Endodermal cell (in vitro differentiated cells): ENCODE data around the gene IQCE. TPM values are rescaled to one million over a fixed set of nuclear protein-coding genes. Genes with fewer than 3 reads are reported as not detected.
A peak's percentile ranks its signal among the peaks of the same experiment; 100 is the strongest.

Experiments used
- DNase-seq: peaks from one replicate; pipeline ENCODE4 v3.0.0-alpha.2; 2017
- H3K27ac ChIP-seq: 2 replicates; pipeline ENCODE4 v1.5.1; 2013; ENCODE audit warnings: mild to moderate bottlenecking, low read depth, low read length, moderate library complexity
- H3K27me3 ChIP-seq: 2 replicates; pipeline ENCODE4 v1.6.1; 2013; ENCODE audit warnings: mild to moderate bottlenecking, low read length, moderate library complexity; ENCODE audit not compliant: insufficient read depth, control insufficient read depth, poor library complexity, severe bottlenecking
- H3K36me3 ChIP-seq: 2 replicates; pipeline ENCODE4 v1.7.0; 2013; ENCODE audit warnings: mild to moderate bottlenecking, low read length, moderate library complexity; ENCODE audit not compliant: control insufficient read depth, insufficient read depth
- H3K4me1 ChIP-seq: one replicate; pipeline ENCODE4 v1.7.0; 2013; ENCODE audit warnings: low read length; ENCODE audit not compliant: control insufficient read depth, insufficient read depth
- H3K4me3 ChIP-seq: 2 replicates; pipeline ENCODE4 v1.5.1; 2013; ENCODE audit warnings: mild to moderate bottlenecking, low read length, moderate library complexity
- H3K9ac ChIP-seq: 2 replicates; pipeline ENCODE4 v1.6.1; 2013; ENCODE audit warnings: mild to moderate bottlenecking, low read length, moderate library complexity; ENCODE audit not compliant: poor library complexity, severe bottlenecking; ENCODE audit errors: extremely low read depth
- H3K9me3 ChIP-seq: 2 replicates; pipeline ENCODE4 v1.6.1; 2013; ENCODE audit warnings: mild to moderate bottlenecking, low read length, moderate library complexity; ENCODE audit not compliant: control insufficient read depth
- H3K27ac Mint-ChIP-seq: 2 replicates; pipeline ENCODE4 v1.8.0; 2020; ENCODE audit warnings: mixed read lengths
- H3K27me3 Mint-ChIP-seq: 2 replicates; pipeline ENCODE4 v1.8.0; 2021; ENCODE audit warnings: mild to moderate bottlenecking, mixed read lengths; ENCODE audit not compliant: insufficient read depth
- H3K36me3 Mint-ChIP-seq: 2 replicates; pipeline ENCODE4 v1.8.0; 2020; ENCODE audit warnings: low read depth, mixed read lengths
- H3K4me1 Mint-ChIP-seq: 2 replicates; pipeline ENCODE4 v1.8.0; 2020; ENCODE audit warnings: mixed read lengths
- H3K4me3 Mint-ChIP-seq: 2 replicates; pipeline ENCODE4 v1.8.0; 2020; ENCODE audit warnings: mild to moderate bottlenecking, moderate library complexity, mixed read lengths
- H3K9me3 Mint-ChIP-seq: 2 replicates; pipeline ENCODE4 v1.8.0; 2020; ENCODE audit warnings: mild to moderate bottlenecking, mixed read lengths
- WGBS, 2 experiments: methylation state at CpG; one replicate each; pipeline versions ENCODE4 v1.1.5 to v1.1.7; 2013; ENCODE audit warnings: missing lambda C conversion rate in 2 of 2, mixed read lengths in 1 of 2; ENCODE audit not compliant: insufficient coverage in 1 of 2, insufficient read length in 1 of 2; 5-methylcytosine and 5-hydroxymethylcytosine counted together
- total RNA-seq, 2 donors: library from RNA; stranded (reverse); fragmentation: NEBNext Ultra II Directional in 1 of 2; extraction: Animal tissue kit (Norgen Biotek cat#: 25700) in 1 of 2; gene quantifications; 2 replicates in 1 of 2; 3 replicates in 1 of 2; pipeline ENCODE4 v1.2.1, GENCODE V29; 2021
- TF ChIP-seq, protein P1 (sequence below): fragments of 200-600 bp; sonication (generic); conservative IDR thresholded peaks from 2 replicates; pipeline ENCODE4 v1.5.0; 2021; ENCODE audit warnings: antibody characterized with exemption, mild to moderate bottlenecking

The IQCE gene
- total RNA-seq, 2 donors from 2014 or later = 15.4 to 20.8 TPM

DNA sequence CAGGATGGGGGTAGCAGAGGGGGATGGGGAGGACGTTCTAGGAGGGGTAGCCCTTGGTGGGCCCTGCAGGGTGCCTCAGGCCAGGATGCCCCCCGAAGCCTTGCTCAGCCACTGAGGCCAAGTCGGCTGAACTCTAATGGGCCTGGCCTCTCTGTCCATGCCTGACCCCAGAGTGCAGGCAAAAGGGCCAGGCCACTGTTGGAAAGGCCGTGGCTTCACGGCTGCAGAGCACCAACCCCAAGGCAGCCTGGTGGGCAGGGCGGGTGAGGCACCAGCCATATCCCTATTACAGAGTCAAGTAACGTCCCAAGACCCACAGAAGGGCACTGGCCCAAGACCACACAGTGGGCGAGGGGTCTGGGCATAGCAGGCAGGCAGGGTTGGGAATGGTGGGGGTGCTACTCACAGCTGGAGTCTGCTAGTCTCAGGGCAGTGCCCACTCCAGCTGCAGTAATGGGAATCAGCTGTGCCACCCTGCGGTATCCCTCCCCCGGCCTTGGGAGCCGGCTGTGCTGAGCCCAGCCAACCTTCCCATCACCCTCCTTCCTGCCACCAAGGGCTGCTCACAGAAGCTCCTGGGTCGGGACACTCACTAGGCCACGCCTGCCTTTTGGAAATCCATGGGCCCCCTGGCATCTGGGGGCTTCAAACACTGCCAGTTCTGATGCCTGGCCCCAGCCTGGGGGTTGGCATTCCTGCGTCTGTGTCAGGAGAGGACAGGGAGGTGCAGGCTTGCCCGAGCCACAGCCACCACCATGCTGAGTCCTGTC is 43.2 kb upstream of the IQCE start:
- peaks cover 23% of the 10 kb centered on the region for H3K27me3 ChIP-seq
- H3K36me3 ChIP-seq = no peaks in the 10 kb centered on the region
- Mint-ChIP-seq H3K4me1 (peaks cover 43% of the 10 kb centered on the region), H3K27ac (no peak overlapping the region), H3K4me3 (no peak overlapping the region), H3K9me3 (no peaks in the 10 kb centered on the region), H3K27me3 (peaks cover 18% of the 10 kb centered on the region), H3K36me3 (no peaks in the 10 kb centered on the region)
- H3K4me1 ChIP-seq = peaks cover 15% of the 10 kb centered on the region
- H3K4me3 ChIP-seq = no peak overlapping the region
- H3K9ac ChIP-seq = no peak overlapping the region
- H3K27ac ChIP-seq = no peak overlapping the region
- WGBS, 2 experiments = 92 to 97% methylated on average over 4 to 15 of the region's 15 CpGs
- peak; percentile 52 for DNase-seq
- H3K9me3 ChIP-seq = no peaks in the 10 kb centered on the region
- TF ChIP-seq, protein P1, sequence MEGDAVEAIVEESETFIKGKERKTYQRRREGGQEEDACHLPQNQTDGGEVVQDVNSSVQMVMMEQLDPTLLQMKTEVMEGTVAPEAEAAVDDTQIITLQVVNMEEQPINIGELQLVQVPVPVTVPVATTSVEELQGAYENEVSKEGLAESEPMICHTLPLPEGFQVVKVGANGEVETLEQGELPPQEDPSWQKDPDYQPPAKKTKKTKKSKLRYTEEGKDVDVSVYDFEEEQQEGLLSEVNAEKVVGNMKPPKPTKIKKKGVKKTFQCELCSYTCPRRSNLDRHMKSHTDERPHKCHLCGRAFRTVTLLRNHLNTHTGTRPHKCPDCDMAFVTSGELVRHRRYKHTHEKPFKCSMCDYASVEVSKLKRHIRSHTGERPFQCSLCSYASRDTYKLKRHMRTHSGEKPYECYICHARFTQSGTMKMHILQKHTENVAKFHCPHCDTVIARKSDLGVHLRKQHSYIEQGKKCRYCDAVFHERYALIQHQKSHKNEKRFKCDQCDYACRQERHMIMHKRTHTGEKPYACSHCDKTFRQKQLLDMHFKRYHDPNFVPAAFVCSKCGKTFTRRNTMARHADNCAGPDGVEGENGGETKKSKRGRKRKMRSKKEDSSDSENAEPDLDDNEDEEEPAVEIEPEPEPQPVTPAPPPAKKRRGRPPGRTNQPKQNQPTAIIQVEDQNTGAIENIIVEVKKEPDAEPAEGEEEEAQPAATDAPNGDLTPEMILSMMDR = no peak

DNA sequence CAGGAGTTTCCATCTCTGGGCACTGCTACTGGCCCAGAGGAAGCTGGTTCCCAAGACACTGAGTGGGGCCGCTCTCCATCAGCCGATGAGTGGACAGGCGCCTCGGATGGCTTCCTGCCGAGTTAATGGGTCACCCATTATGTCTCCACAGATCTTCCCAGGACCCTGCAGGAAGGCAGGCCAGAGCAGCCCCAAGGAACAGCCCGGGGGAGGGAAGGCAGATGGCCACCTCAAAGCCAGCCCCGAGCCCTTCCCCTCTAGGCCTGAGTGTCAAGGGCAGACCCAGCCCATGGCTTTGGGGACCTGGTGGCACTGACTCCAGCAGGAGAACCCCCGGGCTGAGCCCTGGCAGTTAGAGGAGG is 42.6 kb upstream of the IQCE start:
- no peaks in the 10 kb centered on the region for H3K9me3 Mint-ChIP-seq
- no peak overlapping the region for H3K4me3 ChIP-seq
- WGBS, 2 experiments = 87 to 88% methylated on average over 3 to 8 of the region's 8 CpGs
- H3K4me1 Mint-ChIP-seq = peaks cover 46% of the 10 kb centered on the region
- no peaks in the 10 kb centered on the region for H3K36me3 Mint-ChIP-seq
- H3K27me3 Mint-ChIP-seq = peaks cover 23% of the 10 kb centered on the region
- TF ChIP-seq, protein P1 = no peak
- H3K27me3 ChIP-seq = peaks cover 28% of the 10 kb centered on the region
- H3K9me3 ChIP-seq = no peaks in the 10 kb centered on the region
- no peak overlapping the region for H3K9ac ChIP-seq
- H3K4me3 Mint-ChIP-seq = no peak overlapping the region
- no peaks in the 10 kb centered on the region for H3K36me3 ChIP-seq
- H3K27ac Mint-ChIP-seq = no peak overlapping the region
- peaks cover 9% of the 10 kb centered on the region for H3K4me1 ChIP-seq
- H3K27ac ChIP-seq = no peak overlapping the region
- DNase-seq = peak; percentile 62

DNA sequence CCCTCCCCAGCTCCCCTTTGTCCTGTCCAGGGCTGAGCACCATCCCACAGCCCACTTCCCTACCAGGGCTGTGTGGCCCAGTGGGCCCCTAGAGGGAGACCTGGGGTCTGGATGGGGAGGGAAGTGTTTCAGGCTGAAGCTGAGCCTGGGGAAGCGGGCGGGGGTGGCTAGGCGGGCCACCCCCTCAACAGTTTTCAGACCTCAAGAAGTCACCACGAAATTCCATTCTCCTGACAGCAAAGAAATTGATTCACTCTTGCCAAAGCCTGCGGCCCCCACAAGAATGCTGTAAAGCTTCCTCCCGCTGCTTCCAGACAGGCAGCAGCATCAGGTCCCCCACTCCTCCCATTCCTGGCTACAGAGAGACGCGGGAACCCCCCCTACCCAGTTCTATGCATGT is 41.8 kb upstream of the IQCE start:
- H3K36me3 Mint-ChIP-seq = no peaks in the 10 kb centered on the region
- no peak overlapping the region for H3K4me3 ChIP-seq
- H3K4me1 Mint-ChIP-seq = peaks cover 46% of the 10 kb centered on the region
- H3K27ac ChIP-seq = peak overlapping the region; percentile 76
- H3K36me3 ChIP-seq = no peaks in the 10 kb centered on the region
- no peak for DNase-seq
- TF ChIP-seq, protein P1 = no peak
- no peak overlapping the region for H3K9ac ChIP-seq
- H3K27ac Mint-ChIP-seq = no peak overlapping the region
- H3K27me3 Mint-ChIP-seq = peaks cover 28% of the 10 kb centered on the region
- H3K9me3 Mint-ChIP-seq = no peaks in the 10 kb centered on the region
- no peak overlapping the region for H3K4me3 Mint-ChIP-seq
- H3K27me3 ChIP-seq = peaks cover 34% of the 10 kb centered on the region
- WGBS, 2 experiments = 43 to 62% methylated on average over 3 to 8 of the region's 8 CpGs
- no peaks in the 10 kb centered on the region for H3K9me3 ChIP-seq
- H3K4me1 ChIP-seq = peaks cover 2% of the 10 kb centered on the region
